Measurements from ENCODE around the gene PSME1.

PSME1 gene

GRCh38 chr14:24157331-24157730, 21.3 kb downstream of the PSME1 start:
- H3K36me3 ChIP-seq (ENCODE audit: low read depth), result peaks cover 72% of the 10 kb centered on the region
- H3K4me1 ChIP-seq (ENCODE audit: insufficient read depth, poor library complexity, severe bottlenecking), result peaks cover 2% of the 10 kb centered on the region
- no peak for TF ChIP-seq CTCF (IDR thresholded peaks at IDR 0.05; ENCODE audit: poor library complexity, severe bottlenecking)
- H3K4me3 ChIP-seq (ENCODE audit: severe bottlenecking), result no peak overlapping the region
- DNase-seq (ENCODE audit: low spot score), result no peak
- no peaks in the 10 kb centered on the region for H3K27me3 ChIP-seq (ENCODE audit: insufficient read depth, poor library complexity, severe bottlenecking)
- no peak overlapping the region for H3K27ac ChIP-seq (ENCODE audit: poor library complexity, severe bottlenecking)
- no peak for ATAC-seq (ENCODE audit: low read depth)
- H3K9me3 ChIP-seq (ENCODE audit: severe bottlenecking), result no peaks in the 10 kb centered on the region

GRCh38 chr14:24159777-24160498, 23.9 kb downstream of the PSME1 start:
- H3K36me3 ChIP-seq (ENCODE audit: low read depth), result peaks cover 74% of the 10 kb centered on the region

GRCh38 chr14:24160499-24160849, 24.5 kb downstream of the PSME1 start:
- H3K4me1 ChIP-seq (ENCODE audit: insufficient read depth, poor library complexity, severe bottlenecking), result peaks cover 3% of the 10 kb centered on the region
- ATAC-seq (ENCODE audit: low read depth) (no peak), DNase-seq (ENCODE audit: low spot score) (no peak)
- H3K4me3 ChIP-seq (ENCODE audit: severe bottlenecking), result no peak overlapping the region
- no peaks in the 10 kb centered on the region for H3K9me3 ChIP-seq (ENCODE audit: severe bottlenecking)
- peak overlapping the region; percentile 71 for H3K27ac ChIP-seq (ENCODE audit: poor library complexity, severe bottlenecking)
- TF ChIP-seq CTCF (IDR thresholded peaks at IDR 0.05; ENCODE audit: poor library complexity, severe bottlenecking), result no peak
- H3K27me3 ChIP-seq (ENCODE audit: insufficient read depth, poor library complexity, severe bottlenecking), result no peaks in the 10 kb centered on the region
- peaks cover 74% of the 10 kb centered on the region for H3K36me3 ChIP-seq (ENCODE audit: low read depth)

More at GRCh38 chr14:24159777-24160498, 23.9 kb downstream of the PSME1 start:
- H3K4me3 ChIP-seq (ENCODE audit: severe bottlenecking), result no peak overlapping the region
- TF ChIP-seq CTCF (IDR thresholded peaks at IDR 0.05; ENCODE audit: poor library complexity, severe bottlenecking), result no peak
- no peaks in the 10 kb centered on the region for H3K9me3 ChIP-seq (ENCODE audit: severe bottlenecking)
- DNase-seq (ENCODE audit: low spot score) (no peak), ATAC-seq (ENCODE audit: low read depth) (no peak)
- peak overlapping the region; percentile 71 for H3K27ac ChIP-seq (ENCODE audit: poor library complexity, severe bottlenecking)
- peaks cover 3% of the 10 kb centered on the region for H3K4me1 ChIP-seq (ENCODE audit: insufficient read depth, poor library complexity, severe bottlenecking)
- no peaks in the 10 kb centered on the region for H3K27me3 ChIP-seq (ENCODE audit: insufficient read depth, poor library complexity, severe bottlenecking)

GRCh38 chr14:24160850-24161804, 25.1 kb downstream of the PSME1 start, which contains the start of gene IRF9:
IRF9 (plus strand) TSS chr14:24161265; CDS start chr14:24162145, 880 bp downstream.
- TF ChIP-seq CTCF (IDR thresholded peaks at IDR 0.05; ENCODE audit: poor library complexity, severe bottlenecking), result peak; percentile 99

More at GRCh38 chr14:24160850-24161804, 25.1 kb downstream of the PSME1 start, which contains the start of gene IRF9:
- Histone ChIP-seq H3K4me3 (ENCODE audit: severe bottlenecking) (peak within 1 kb of the TSS; percentile 51), H3K27ac (ENCODE audit: poor library complexity, severe bottlenecking) (peak within 1 kb of the TSS; percentile 71), H3K27me3 (ENCODE audit: insufficient read depth, poor library complexity, severe bottlenecking) (no peaks in the 10 kb centered on the region), H3K36me3 (ENCODE audit: low read depth) (peaks cover 74% of the 10 kb centered on the region), H3K9me3 (ENCODE audit: severe bottlenecking) (no peaks in the 10 kb centered on the region), H3K4me1 (ENCODE audit: insufficient read depth, poor library complexity, severe bottlenecking) (peaks cover 3% of the 10 kb centered on the region)
- ATAC-seq (ENCODE audit: low read depth) (peak; percentile 85), DNase-seq (ENCODE audit: low spot score) (no peak)

Measured in RWPE2 (cell line).